Sigmoid colon (tissue), 7 donors: ENCODE measurements around the gene PROK1. TPM values are rescaled to one million over a fixed set of nuclear protein-coding genes. Genes with fewer than 3 reads are reported as not detected.
"Not testable (repeated sequence)": the region's sequence is repeated elsewhere in the genome, so short reads cannot be mapped to it uniquely, and the experiment has no call there.

ENCODE experiments used
- DNase-seq: peaks from one replicate; pipeline ENCODE4 v3.0.0-alpha.2; 2019
- H3K27ac ChIP-seq, 4 donors: fragments of 200-600 bp; sonication (generic); one replicate each; pipeline ENCODE4 v1.5.1; 2016 to 2019; ENCODE audit warnings: mild to moderate bottlenecking in 1 of 4
- H3K27me3 ChIP-seq, 3 donors: fragments of 200-600 bp; sonication (generic); one replicate each; pipeline ENCODE4 v1.5.1; 2019; ENCODE audit warnings: mild to moderate bottlenecking in 1 of 3
- H3K36me3 ChIP-seq, 4 donors: fragments of 200-600 bp; sonication (generic); one replicate each; pipeline ENCODE4 v1.5.1; 2016 to 2019
- H3K4me1 ChIP-seq, 4 donors: fragments of 200-600 bp; sonication (generic); one replicate each; pipeline ENCODE4 v1.5.1; 2017 to 2019
- H3K4me3 ChIP-seq, 4 donors: fragments of 200-600 bp; sonication (generic); one replicate each; pipeline ENCODE4 v1.5.1; 2017 to 2019; ENCODE audit warnings: mild to moderate bottlenecking in 2 of 4, moderate library complexity in 1 of 4
- H3K9me3 ChIP-seq, 4 donors: fragments of 200-600 bp in 3 of 4; sonication (generic) in 3 of 4; one replicate each; pipeline versions ENCODE4 v1.5.1 to v1.6.1; 2013 to 2019
- CTCF ChIP-seq, 4 experiments: fragments of 450-650 bp in 3 of 4; fragments of 200-600 bp in 1 of 4; IDR thresholded peaks; one replicate each; pipeline ENCODE4 v1.5.1; 2016 to 2019; ENCODE audit warnings: antibody characterized with exemption in 4 of 4, mild to moderate bottlenecking in 3 of 4, moderate library complexity in 2 of 4
- EP300 ChIP-seq, 4 donors: sonication (generic); formaldehyde crosslinking; IDR thresholded peaks; one replicate each; pipeline ENCODE4 v1.6.1; 2017; ENCODE audit warnings: antibody characterized with exemption in 4 of 4
- POLR2A ChIP-seq, 2 donors: fragments of 450-650 bp; IDR thresholded peaks; one replicate each; pipeline ENCODE4 v1.6.1; 2016; ENCODE audit warnings: antibody characterized with exemption in 2 of 2, mild to moderate bottlenecking in 2 of 2, moderate library complexity in 2 of 2
- POLR2AphosphoS5 ChIP-seq, 4 donors: sonication (generic); formaldehyde crosslinking; IDR thresholded peaks; one replicate each; pipeline ENCODE4 v1.6.1; 2017; ENCODE audit warnings: antibody characterized with exemption in 4 of 4
- WGBS, 2 donors: extraction: QIAGEN DNeasy Blood & Tissue Kit; methylation state at CpG; one replicate each; pipeline ENCODE4 v1.1.7; 2013; 5-methylcytosine and 5-hydroxymethylcytosine counted together
- intact Hi-C: fragments of 100-400 bp; cut with DNase I; formaldehyde crosslinking; loops from one replicate; pipeline ENCODE4 v1.15.1; 2023
- polyA plus RNA-seq, 3 donors: library from polyadenylated mRNA; stranded (reverse); fragments of 200-250 nt; gene quantifications; one replicate each; pipeline ENCODE4 v1.2.3, GENCODE V29; 2013
- total RNA-seq, 4 donors: library from RNA; depleted of rRNA; stranded (reverse); fragments of >200 nt; gene quantifications; one replicate each; pipeline ENCODE4 v1.1.0, GENCODE V29; 2016
- donor health status: healthy with polysubstance abuse.
- donor health status: Bipolar disorder and iron deficiency.
- donor health status: healthy.

PROK1 gene
- total and polyA plus RNA-seq, 7 donors = 0.09 to 3.2 (median 0.46) TPM; not detected in 4

DNA sequence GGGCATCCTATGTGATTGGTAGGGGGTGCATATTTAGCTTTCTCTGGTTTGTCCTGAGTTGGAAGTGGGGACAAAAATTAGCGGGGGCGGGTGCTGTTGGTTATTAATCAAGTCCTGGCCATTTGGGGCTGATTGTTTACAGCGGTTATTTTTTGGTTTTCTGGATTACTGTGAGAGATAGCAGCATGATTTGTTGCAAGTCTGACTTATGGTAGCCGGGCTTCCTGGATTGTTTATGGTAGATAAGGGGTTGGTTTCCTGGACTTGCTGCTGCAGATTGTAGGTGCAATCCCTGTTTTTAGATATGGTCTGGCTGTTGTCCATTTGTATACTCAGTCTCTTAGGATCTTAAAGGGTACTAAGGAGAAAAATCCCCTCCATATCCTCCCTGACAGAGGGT, 12.1 kb upstream of the PROK1 start:
- H3K27me3 ChIP-seq = no peaks in the 10 kb centered on the region
- intact Hi-C loops = no loop called here

DNA sequence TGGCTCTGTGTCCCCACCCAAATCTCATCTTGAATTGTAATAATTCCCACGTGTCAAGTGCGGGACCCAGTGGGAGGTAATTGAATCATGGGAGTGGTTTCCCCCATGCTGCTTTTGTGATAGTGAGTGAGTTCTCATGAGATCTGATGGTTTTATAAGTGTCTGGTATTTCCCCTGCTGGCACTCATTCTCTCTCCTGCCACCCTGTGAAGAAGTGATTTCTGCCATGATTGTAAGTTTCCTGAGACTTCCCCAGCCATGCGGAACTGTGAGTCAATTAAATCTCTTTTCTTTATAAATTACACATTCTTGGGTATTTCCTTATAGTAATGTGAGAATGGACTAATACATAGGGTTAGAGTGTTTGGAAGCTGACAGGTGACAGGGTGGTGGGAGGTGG, 11.1 kb upstream of the PROK1 start:
- H3K4me3 ChIP-seq, H3K9me3 ChIP-seq, intact Hi-C loops, H3K4me1 ChIP-seq, H3K27ac ChIP-seq, DNase-seq, H3K36me3 ChIP-seq, H3K27me3 ChIP-seq: not testable (repeated sequence)
- 89 to 92% methylated on average over 3 of the region's 3 CpGs for WGBS, 2 donors

More for the DNA sequence above, 12.1 kb upstream of the PROK1 start:
- Histone ChIP-seq H3K9me3 (no peaks in the 10 kb centered on the region), H3K4me1 (no peaks in the 10 kb centered on the region), H3K36me3 (no peaks in the 10 kb centered on the region), H3K27ac (no peak overlapping the region), H3K4me3 (no peak overlapping the region)
- TF ChIP-seq EP300 (IDR thresholded peaks at IDR 0.05) (no peak), POLR2A (IDR thresholded peaks at IDR 0.05) (no peak), CTCF (IDR thresholded peaks at IDR 0.05) (no peak), POLR2AphosphoS5 (IDR thresholded peaks at IDR 0.05) (no peak)
- WGBS, 2 donors = 64 to 76% methylated on average over 4 of the region's 4 CpGs
- DNase-seq = no peak

- Histone ChIP-seq H3K36me3 (no peaks in the 10 kb centered on the region), H3K9me3 (no peaks in the 10 kb centered on the region), H3K27ac (no peak overlapping the region), H3K4me1 (no peaks in the 10 kb centered on the region), H3K27me3 (no peaks in the 10 kb centered on the region), H3K4me3 (no peak overlapping the region)
- intact Hi-C loops = no loop called here
- 69 to 87% methylated on average over 3 of the region's 3 CpGs for WGBS, 2 donors
- no peak for DNase-seq
- TF ChIP-seq POLR2A (IDR thresholded peaks at IDR 0.05) (no peak), CTCF (IDR thresholded peaks at IDR 0.05) (no peak)
Observed at GRCh38 chr1:110440877-110441276, 10.1 kb upstream of the PROK1 start.

DNA sequence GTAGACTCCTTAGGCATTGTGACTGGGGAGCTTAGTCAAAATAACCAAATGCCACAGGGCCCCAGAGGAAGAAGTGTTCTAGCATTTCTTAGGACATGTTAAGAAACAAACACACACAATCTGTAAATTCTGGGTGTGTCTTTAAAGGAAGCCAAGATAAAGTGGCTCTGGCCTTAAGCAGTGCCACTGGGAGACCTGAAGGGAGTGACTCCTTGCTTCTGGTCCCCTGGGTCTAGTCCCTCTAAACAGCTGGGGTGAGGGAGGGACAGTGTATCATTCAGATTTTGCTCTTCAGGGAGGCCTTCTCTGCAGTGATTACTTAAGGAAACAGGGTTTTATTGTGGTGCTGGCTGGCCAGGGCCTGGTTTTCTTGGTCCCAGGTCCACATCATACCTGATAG, 9.1 kb upstream of the PROK1 start:
- Histone ChIP-seq H3K27me3 (no peaks in the 10 kb centered on the region), H3K4me1 (no peaks in the 10 kb centered on the region), H3K27ac (no peak overlapping the region), H3K4me3 (no peak overlapping the region), H3K9me3 (no peaks in the 10 kb centered on the region), H3K36me3 (no peaks in the 10 kb centered on the region)
- intact Hi-C loops = no loop called here
- TF ChIP-seq EP300 (IDR thresholded peaks at IDR 0.05) = no peak
- no peak for TF ChIP-seq POLR2A (IDR thresholded peaks at IDR 0.05)
- no peak for TF ChIP-seq CTCF (IDR thresholded peaks at IDR 0.05)
- no peak for TF ChIP-seq POLR2AphosphoS5 (IDR thresholded peaks at IDR 0.05)
- DNase-seq = no peak

DNA sequence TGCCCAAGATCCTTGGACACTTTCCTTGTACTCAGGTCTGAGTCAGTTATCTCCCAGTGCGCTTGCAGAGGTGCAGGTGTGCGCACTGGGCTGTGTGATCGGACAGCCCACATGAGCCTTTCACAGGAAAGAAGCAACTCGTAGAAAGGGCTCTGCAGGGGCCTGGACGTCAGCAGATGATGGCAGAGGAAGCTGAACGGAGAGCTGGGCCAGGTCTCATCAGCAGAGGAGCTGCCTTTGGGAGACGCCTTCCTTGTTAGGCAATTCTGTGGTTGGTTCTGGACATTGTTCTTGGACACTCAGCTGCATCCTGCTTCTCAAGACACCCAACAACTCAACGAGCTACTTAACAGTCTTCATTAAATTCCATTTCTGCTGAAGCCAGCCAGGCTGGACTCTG, 7.5 kb upstream of the PROK1 start:
- Histone ChIP-seq H3K27me3 (no peaks in the 10 kb centered on the region), H3K27ac (no peak overlapping the region), H3K9me3 (no peaks in the 10 kb centered on the region), H3K4me1 (no peaks in the 10 kb centered on the region), H3K36me3 (no peaks in the 10 kb centered on the region), H3K4me3 (no peak overlapping the region)
- intact Hi-C loops = no loop called here
- 81 to 85% methylated on average over 8 of the region's 8 CpGs for WGBS, 2 donors
- TF ChIP-seq POLR2A (IDR thresholded peaks at IDR 0.05) (no peak), EP300 (IDR thresholded peaks at IDR 0.05) (no peak), CTCF (IDR thresholded peaks at IDR 0.05) (no peak), POLR2AphosphoS5 (IDR thresholded peaks at IDR 0.05) (no peak)
- DNase-seq = no peak
